Peyer's patch (tissue), 4 donors: ENCODE data around the gene MS4A10.

Source experiments
- POLR2A ChIP-seq, 2 donors: fragments of 450-650 bp; IDR thresholded peaks; one replicate each; pipeline ENCODE4 v1.5.1; 2017; ENCODE audit warnings: antibody characterized with exemption in 2 of 2, mild to moderate bottlenecking in 2 of 2, moderate library complexity in 2 of 2
- TF ChIP-seq, protein P1 (sequence below), 6 experiments: fragments of 450-650 bp in 4 of 6; fragments of 200-600 bp in 2 of 6; sonication (generic) in 1 of 6; IDR thresholded peaks; one replicate each; pipeline ENCODE4 v1.5.1; 2017 to 2019; ENCODE audit warnings: antibody characterized with exemption in 6 of 6, mild to moderate bottlenecking in 3 of 6, moderate library complexity in 1 of 6

DNA sequence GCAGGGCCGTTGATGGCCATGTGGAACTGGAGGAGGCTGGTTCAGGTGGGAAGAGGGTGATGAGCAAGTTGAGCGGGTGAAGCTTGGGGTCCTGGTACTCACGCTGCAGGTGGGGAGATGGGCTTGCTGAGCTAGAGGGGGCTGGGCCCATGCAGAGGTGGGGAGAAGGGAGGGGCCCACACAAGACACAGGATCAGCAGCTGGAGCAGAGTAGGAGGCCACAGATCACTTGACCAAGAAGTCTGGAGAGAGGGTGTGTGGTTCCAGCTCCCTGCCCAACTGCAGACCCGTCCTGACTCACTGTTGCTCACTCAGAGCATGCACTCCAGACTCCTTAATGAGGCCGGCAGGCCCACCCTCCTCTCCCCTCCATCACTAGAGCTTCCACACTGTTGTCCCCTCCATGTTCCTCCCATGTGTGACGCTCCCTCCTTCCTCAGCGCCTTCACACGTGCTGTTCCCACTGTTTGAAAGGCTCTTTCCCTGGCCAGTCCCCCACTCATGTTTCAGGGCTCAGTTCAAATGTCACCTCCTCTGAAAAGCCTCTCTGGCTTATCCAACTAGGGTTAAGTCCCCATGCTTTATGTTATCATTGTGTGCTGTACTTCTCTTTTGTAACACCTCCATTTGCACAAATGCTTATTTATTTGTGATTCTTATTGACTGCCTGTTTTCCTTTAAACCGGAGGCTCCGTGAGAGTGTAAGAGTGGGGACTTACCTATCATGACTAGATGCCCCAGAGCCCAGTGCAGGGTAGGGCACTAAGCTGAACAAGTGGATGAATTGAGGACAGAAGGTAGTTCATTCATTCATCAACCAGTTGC lies 59.1 kb downstream of the MS4A10 start:
- TF ChIP-seq, protein P1, sequence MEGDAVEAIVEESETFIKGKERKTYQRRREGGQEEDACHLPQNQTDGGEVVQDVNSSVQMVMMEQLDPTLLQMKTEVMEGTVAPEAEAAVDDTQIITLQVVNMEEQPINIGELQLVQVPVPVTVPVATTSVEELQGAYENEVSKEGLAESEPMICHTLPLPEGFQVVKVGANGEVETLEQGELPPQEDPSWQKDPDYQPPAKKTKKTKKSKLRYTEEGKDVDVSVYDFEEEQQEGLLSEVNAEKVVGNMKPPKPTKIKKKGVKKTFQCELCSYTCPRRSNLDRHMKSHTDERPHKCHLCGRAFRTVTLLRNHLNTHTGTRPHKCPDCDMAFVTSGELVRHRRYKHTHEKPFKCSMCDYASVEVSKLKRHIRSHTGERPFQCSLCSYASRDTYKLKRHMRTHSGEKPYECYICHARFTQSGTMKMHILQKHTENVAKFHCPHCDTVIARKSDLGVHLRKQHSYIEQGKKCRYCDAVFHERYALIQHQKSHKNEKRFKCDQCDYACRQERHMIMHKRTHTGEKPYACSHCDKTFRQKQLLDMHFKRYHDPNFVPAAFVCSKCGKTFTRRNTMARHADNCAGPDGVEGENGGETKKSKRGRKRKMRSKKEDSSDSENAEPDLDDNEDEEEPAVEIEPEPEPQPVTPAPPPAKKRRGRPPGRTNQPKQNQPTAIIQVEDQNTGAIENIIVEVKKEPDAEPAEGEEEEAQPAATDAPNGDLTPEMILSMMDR (IDR thresholded peaks at IDR 0.05) = no peak
- TF ChIP-seq POLR2A (IDR thresholded peaks at IDR 0.05) = no peak
